AG10803 (cell line): Measurements from ENCODE around the gene RGS6.

ENCODE experiments used
- DNase-seq: peaks from one replicate; pipeline ENCODE4 v3.0.0; 2010; ENCODE audit warnings: low read depth
- H3K4me3 ChIP-seq: 2 replicates; pipeline ENCODE4 v1.5.1; 2011; ENCODE audit warnings: mild to moderate bottlenecking, low read length, control low read depth
- CTCF ChIP-seq: conservative IDR thresholded peaks from 2 replicates; pipeline ENCODE4 v1.5.1; 2011; ENCODE audit warnings: mild to moderate bottlenecking, low read length, control low read depth, inconsistent platforms

The RGS6 gene

DNA sequence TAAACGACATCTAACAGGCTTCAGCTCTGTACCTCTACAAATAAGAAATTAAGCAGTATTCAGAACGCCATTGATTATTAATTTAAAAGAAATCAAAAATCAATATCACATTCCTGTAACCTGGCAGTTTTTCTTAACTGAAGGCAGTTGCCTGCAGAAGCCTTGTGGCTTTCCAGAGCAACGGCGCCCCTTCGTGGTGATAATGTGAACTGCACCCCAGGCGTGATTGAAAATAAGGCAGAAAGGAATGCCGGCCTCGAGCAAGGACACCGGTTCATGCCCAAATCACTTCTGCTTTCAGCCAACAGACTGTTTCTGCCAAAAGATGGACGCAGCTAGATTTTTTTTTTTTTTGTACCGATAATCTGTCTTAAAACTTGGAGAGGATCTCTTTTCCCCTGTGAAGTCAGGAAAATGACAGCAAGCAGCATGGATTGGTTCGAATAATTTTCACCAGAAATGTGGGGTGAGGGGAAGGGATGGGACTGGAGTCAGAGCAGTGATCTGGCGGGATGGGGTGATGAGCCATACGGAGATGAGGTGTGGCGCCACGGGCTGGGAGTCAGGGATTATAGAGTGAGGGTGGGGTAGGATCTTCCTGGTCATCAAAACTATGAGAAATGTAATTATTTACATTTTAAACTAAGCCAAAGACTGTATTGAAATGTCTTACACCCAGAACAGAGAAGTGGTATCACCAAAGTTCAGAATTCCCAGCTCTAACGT is 488.7 kb downstream of the RGS6 start:
- H3K4me3 ChIP-seq = no peak overlapping the region
- DNase-seq = peak; percentile 49

DNA sequence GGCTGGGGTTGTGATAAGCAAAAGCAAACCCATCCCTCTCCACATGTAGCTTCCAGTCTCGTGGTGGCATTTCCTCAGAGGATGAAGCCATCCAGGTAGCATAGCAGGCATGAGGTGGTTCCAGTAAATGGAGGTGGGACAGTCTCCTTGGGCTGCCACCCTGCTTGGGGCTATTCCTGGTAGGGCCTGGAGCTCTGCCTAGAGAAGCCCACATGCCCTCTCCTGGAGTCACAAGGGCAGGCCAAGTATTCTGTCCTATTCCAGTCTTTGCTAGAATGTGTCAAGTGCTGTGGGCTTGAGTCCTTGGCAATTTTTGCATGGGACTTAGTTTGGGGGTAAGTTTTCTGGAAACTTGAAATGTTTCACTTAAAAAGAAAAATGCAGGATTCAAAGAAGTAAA is 491.7 kb downstream of the RGS6 start:
- no peak for TF ChIP-seq CTCF
- DNase-seq = no peak
- H3K4me3 ChIP-seq = no peak overlapping the region

More for the DNA sequence above, 488.7 kb downstream of the RGS6 start:
- peak; percentile 81 for TF ChIP-seq CTCF

DNA sequence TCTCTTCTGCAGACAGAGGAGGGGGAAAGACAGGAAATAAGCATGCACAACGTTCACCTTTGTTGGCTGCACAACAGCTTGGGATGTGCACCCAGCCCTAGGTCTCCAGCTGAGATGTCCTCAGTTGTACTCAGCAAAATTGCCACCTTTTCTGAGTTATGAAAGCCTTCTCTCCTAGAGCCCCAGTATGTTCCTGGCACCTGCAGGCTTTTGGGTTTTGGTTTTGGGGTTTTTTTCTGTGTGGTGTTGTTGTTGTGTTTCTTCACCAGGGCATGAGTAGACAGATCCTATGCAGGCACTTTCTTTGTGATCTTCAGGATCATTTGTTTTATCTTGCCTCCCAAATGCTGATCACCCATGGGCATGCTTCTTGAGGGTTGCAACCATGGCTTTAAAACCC is 498.2 kb downstream of the RGS6 start:
- TF ChIP-seq CTCF = no peak
- H3K4me3 ChIP-seq = no peak overlapping the region

DNA sequence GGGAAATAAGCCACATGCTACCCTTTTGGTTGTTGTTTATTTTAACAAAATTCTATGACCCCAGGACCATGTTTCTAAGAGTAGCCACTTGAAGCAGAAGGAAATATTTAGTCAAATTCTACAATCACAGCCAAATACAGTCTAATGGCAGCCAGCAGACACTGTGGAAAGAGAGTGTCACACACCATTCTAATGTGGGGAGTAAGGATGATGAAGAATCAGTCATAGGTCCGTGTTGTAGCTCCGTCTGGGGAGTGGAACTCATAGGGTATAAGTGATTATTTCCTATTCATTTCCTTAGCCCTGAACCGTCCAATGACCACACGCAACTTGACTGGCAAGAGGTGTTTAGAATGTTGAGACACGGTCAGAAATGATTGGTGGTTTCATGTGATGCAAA is 500.5 kb downstream of the RGS6 start:
- no peak for DNase-seq
- no peak overlapping the region for H3K4me3 ChIP-seq
- TF ChIP-seq CTCF = no peak

More for the DNA sequence above, 498.2 kb downstream of the RGS6 start:
- DNase-seq = no peak

DNA sequence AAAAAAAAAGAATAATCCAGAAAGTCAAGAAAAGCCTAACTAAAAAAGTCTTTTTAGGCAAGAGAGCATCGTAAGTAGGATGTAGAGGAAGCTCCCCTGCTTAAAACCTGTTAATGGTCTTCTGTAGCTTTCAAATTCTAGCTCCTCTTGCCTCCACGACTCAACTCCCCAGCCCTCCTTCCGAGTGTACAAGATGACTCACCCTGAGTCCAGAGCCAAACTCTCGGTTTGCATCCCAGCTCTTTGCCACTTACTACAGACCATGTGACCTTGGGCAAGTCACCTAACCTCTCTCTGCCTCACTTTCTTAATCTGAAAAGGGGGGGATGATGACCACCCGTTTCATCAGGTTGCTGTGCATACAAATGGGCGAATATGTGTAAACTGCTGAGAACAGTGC is 501.3 kb downstream of the RGS6 start:
- no peak for TF ChIP-seq CTCF
- peak; percentile 14 for DNase-seq
- no peak overlapping the region for H3K4me3 ChIP-seq

DNA sequence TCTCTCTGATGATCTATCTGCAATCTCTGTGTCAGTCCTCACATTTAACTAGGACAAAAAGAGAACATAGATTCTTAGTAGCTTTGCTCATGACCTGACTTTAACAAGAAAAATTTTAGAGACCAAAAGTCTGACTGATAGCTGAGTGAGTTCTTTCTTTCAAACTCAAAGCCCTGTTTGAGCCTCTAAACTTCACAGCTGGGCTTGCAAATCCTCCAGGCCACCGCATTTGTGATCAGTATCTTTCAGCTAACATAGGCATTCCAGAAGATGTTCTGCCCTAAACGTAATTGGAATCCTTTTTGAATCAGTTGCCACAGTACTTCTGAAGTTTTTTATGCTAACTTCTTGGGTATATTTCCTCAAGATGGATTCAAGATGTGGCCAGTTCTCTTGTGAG is 502.6 kb downstream of the RGS6 start:
- no peak overlapping the region for H3K4me3 ChIP-seq
- no peak for TF ChIP-seq CTCF
- peak; percentile 6 for DNase-seq

DNA sequence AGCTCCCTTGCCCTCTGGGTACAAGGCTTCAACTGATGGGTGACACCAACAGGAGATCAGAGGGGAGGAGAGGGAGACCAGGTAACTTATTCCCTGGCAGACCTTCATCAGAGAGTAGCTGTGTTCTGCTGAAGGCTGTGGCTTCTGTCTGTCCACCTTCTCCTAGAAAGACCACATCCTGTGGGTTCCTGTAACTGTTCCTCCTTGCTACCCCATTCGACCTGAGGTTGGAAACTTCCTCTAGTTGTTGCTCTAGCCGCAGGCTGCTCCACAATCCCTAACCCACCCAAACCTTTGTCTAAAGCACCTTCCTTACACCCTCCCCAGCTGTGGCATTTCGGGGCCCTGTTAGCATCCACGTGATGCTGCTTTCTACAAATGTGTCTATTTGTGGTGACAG is 507.5 kb downstream of the RGS6 start:
- no peak for TF ChIP-seq CTCF
- H3K4me3 ChIP-seq = no peak overlapping the region
- no peak for DNase-seq
